Choroid plexus epithelial cell (primary cell): ENCODE data around the gene CTNNA1.
"Not testable (repeated sequence)": the region's sequence is repeated elsewhere in the genome, so short reads cannot be mapped to it uniquely, and the experiment has no call there.

Experiments
- DNase-seq: peaks from one replicate; pipeline ENCODE4 v3.0.0-alpha.2; 2010; ENCODE audit warnings: low read depth
- H3K4me3 ChIP-seq: 2 replicates; pipeline ENCODE4 v1.5.1; 2011; ENCODE audit warnings: low read depth, mild to moderate bottlenecking, control low read depth, low read length, moderate library complexity
- CTCF ChIP-seq: conservative IDR thresholded peaks from 2 replicates; pipeline ENCODE4 v1.5.1; 2011; ENCODE audit warnings: low read depth, mild to moderate bottlenecking, control low read depth, inconsistent platforms, low read length, moderate library complexity

Gene CTNNA1

DNA sequence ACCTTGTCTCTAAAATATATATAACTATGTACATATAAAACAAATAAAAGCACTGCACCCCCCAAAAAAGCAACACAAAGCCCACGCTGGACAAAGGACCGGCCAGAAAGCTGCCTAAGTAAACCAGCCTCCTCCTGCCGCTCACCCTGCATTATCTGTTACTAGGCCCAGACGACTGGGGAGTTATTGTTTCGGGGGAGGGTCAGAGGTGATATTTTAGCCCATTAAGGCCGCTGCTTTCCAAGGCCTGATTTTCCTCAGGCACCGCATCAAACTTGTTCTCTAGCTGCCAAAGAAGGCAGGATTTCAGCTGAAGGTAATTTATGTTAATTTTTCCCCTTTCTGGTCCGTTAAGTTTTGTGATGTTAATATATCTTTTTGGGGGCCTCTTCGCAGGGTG lies 44.0 kb upstream of the CTNNA1 start:
- no peak for TF ChIP-seq CTCF
- no peak overlapping the region for H3K4me3 ChIP-seq
- no peak for DNase-seq

- no peak for TF ChIP-seq CTCF
- DNase-seq: no peak
- H3K4me3 ChIP-seq: no peak overlapping the region
These were observed 42.1 kb upstream of the CTNNA1 start for GRCh38 chr5:138711087-138711486.

DNA sequence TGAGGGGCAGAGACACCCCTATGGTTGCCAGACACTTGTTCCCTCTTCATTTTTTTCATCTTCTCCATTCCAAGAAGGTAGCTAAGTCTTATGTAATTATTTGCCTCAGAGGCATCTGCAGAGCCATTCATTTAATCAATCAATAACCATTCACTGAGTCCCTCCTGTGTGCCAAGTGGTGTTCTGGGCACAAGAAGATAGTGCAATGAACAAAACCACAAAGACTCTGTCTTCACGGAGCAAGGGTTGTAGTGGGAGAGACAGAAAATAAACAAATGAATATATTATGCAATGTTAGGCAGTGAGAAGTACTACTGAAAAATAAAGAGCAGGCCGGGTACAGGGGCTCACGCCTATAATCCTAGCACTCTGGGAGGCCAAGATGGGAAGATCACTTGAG lies 41.4 kb upstream of the CTNNA1 start:
- no peak overlapping the region for H3K4me3 ChIP-seq
- no peak for DNase-seq
- no peak for TF ChIP-seq CTCF

DNA sequence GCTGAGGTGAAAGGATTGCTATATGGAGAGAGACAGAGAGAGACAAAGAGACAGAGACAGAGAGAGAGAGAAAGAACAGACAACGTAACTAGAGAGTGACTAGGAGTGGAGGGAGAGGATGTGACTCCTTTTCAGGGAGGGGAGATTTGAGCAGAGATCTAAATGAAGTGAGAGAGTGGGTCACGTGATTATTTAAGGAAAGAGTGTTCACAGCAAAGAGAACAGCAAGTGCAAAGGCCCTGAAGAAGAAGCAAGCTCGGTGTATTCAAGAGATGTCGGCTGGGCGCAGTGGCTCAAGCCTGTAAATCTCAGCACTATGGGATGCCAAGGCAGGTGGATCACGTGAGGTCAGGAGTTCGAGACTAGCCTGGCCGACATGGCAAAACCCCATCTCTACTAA lies 40.9 kb upstream of the CTNNA1 start:
- H3K4me3 ChIP-seq: no peak overlapping the region
- TF ChIP-seq CTCF: no peak
- DNase-seq: no peak

GRCh38 chr5:138712791-138713190 lies 40.4 kb upstream of the CTNNA1 start:
- H3K4me3 ChIP-seq: no peak overlapping the region
- DNase-seq: no peak
- TF ChIP-seq CTCF: no peak

DNA sequence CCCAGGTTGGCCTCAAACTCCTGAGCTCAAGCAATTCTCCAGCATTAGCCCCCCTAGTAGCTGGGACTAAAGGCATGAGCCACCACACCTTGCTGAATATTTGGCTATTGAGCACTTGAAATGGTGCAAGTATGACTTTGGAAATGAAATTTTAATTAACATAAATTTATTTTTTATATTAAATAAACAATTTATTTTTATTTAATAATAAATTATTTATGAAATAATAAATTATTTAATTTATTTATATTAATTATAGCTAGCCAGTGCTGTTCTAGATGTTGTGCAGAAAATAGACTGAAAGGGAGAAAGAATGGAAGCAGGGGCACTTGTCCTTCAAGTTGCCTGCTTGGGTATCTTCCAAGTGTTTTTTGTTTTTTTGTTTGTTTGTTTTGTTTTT lies 40.0 kb upstream of the CTNNA1 start:
- no peak overlapping the region for H3K4me3 ChIP-seq
- TF ChIP-seq CTCF: no peak
- no peak for DNase-seq

GRCh38 chr5:138714694-138715093 lies 38.5 kb upstream of the CTNNA1 start:
- no peak for DNase-seq
- TF ChIP-seq CTCF: no peak
- H3K4me3 ChIP-seq: no peak overlapping the region

DNA sequence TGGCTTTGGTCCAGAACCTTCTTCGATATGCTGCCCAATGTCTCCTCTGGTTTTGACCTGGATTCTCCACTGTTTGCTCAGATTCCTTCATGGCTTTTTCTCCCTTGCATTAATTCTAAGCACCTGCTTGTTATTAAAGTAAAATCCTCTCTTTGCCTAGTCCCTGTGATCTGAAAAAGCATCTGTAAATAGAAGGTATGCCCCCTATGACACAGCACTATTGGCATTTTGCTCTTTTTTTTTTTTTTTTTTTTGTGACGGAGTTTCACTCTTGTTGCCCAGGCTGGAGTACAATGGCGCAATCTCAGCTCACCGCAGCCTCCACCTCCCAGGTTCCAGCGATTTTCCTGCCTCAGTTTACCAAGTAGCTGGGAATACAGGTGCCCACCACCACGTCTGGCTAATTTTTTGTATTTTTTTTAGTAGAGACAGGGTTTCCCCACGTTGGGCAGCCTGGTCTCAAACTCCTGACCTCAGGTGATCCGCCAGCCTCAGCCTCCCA lies 37.2 kb upstream of the CTNNA1 start:
- not testable (repeated sequence) for DNase-seq, H3K4me3 ChIP-seq
